GM12878 (cell line): ENCODE measurements around the gene POLE2. TPM values are rescaled to one million over a fixed set of nuclear protein-coding genes. Genes with fewer than 3 reads are reported as not detected.

Experiments
- BRCA1 ChIP-seq: IDR thresholded peaks from 2 replicates; pipeline ENCODE4 v1.6.1; 2011; ENCODE audit warnings: low read depth, low read length, improper control_type of control experiment
- CEBPB ChIP-seq, 2 experiments: fragments of 150-350 bp in 1 of 2; IDR thresholded peaks; 2 replicates each; pipeline ENCODE4 v1.6.1; 2012 to 2014; ENCODE audit warnings: low read depth in 2 of 2, low read length in 2 of 2, borderline replicate concordance in 1 of 2, inconsistent platforms in 1 of 2
- CREM ChIP-seq: IDR thresholded peaks from 2 replicates; pipeline ENCODE4 v1.6.1; 2014; ENCODE audit warnings: antibody characterized with exemption, low read depth
- CUX1 ChIP-seq: IDR thresholded peaks from 2 replicates; pipeline ENCODE4 v1.6.1; 2012; ENCODE audit warnings: improper control_type of control experiment, low read depth, low read length; ENCODE audit not compliant: insufficient replicate concordance
- ETV6 ChIP-seq, 2 experiments: fragments of 450-650 bp in 1 of 2; IDR thresholded peaks in 1 of 2; conservative IDR thresholded peaks in 1 of 2; 2 replicates each; pipeline ENCODE4 v1.6.1; 2014; ENCODE audit warnings: antibody characterized with exemption in 1 of 2, borderline replicate concordance in 1 of 2, low read depth in 1 of 2, mild to moderate bottlenecking in 1 of 2, moderate library complexity in 1 of 2
- GABPA ChIP-seq: IDR thresholded peaks from 2 replicates; pipeline ENCODE4 v1.6.1; 2014; ENCODE audit warnings: antibody characterized with exemption, low read depth, mild to moderate bottlenecking, inconsistent platforms
- HCFC1 ChIP-seq: fragments of 150-350 bp; IDR thresholded peaks from 2 replicates; pipeline ENCODE4 v1.6.1; 2014; ENCODE audit warnings: low read length
- NR2F1 ChIP-seq: fragments of 450-650 bp; conservative IDR thresholded peaks from 2 replicates; pipeline ENCODE4 v1.6.1; 2017; ENCODE audit warnings: mild to moderate bottlenecking
- POLR2AphosphoS5 ChIP-seq: IDR thresholded peaks from 2 replicates; pipeline ENCODE4 v1.6.1; 2011; ENCODE audit warnings: mild to moderate bottlenecking, low read length, inconsistent platforms
- RAD21 ChIP-seq: IDR thresholded peaks from 2 replicates; pipeline ENCODE4 v1.6.1; 2011; ENCODE audit warnings: mild to moderate bottlenecking, low read depth, low read length, moderate library complexity; ENCODE audit not compliant: insufficient read depth
- SMAD5 ChIP-seq: IDR thresholded peaks from 2 replicates; pipeline ENCODE4 v1.6.1; 2016; ENCODE audit warnings: antibody characterized with exemption, low read depth
- ZBTB11 ChIP-seq: fragments of 450-650 bp; formaldehyde crosslinking; IDR thresholded peaks from 2 replicates; pipeline ENCODE4 v1.5.0; 2022; ENCODE audit warnings: mild to moderate bottlenecking, missing genetic modification characterization
- ZNF24 ChIP-seq: fragments of 450-650 bp; IDR thresholded peaks from 2 replicates; pipeline ENCODE4 v1.6.1; 2017; ENCODE audit warnings: antibody characterized with exemption, mild to moderate bottlenecking
- ZNF384 ChIP-seq: IDR thresholded peaks from 2 replicates; pipeline ENCODE4 v1.6.1; 2012; ENCODE audit warnings: low read depth, mild to moderate bottlenecking, low read length, improper control_type of control experiment, borderline replicate concordance
- ZNF592 ChIP-seq: fragments of 450-650 bp; IDR thresholded peaks from 2 replicates; pipeline ENCODE4 v1.6.1; 2017; ENCODE audit warnings: mild to moderate bottlenecking, moderate library complexity
- polyA plus RNA-seq, 11 experiments: library from polyadenylated mRNA; depleted of rRNA in 4 of 11; unstranded in 6 of 11; stranded (reverse) in 5 of 11; fragments of >200 nt; fragmentation: Nextera tagmentation in 4 of 11; fragmentation: Illumina TruSeq in 1 of 11; extraction: Ambion mirVana in 4 of 11; extraction: Trizol in 1 of 11; gene quantifications; 1 replicate in 1 of 11; 2 replicates in 10 of 11; pipeline versions ENCODE4 v1.2.1 to v1.2.3, GENCODE V29; 2011 to 2016; ENCODE audit warnings: inconsistent platforms in 2 of 11, missing spikeins in 2 of 11, low read depth in 1 of 11
- total RNA-seq, 4 experiments: library from RNA; depleted of rRNA in 3 of 4; stranded (reverse); fragments of >200 nt in 3 of 4; fragmentation: Illumina TruSeq in 1 of 4; extraction: Trizol in 1 of 4; gene quantifications; 2 replicates each; pipeline versions ENCODE4 v1.2.1 to v1.2.3, GENCODE V29; 2013 to 2021

POLE2 gene
- total and polyA plus RNA-seq, 10 of the 15 experiments (the other 5 are each of a cell fraction or from before 2014, with no cell fraction given): 22.0 to 45.6 (median 38.8) TPM

GRCh38 chr14:49633640-49634546 lies 54.1 kb downstream of the POLE2 start (continued):
- 0 out of 2 replicates have a peak, but pooled peaks have one; percentile 36 for TF ChIP-seq ZBTB11 (CRISPR knock-in tag)
- no peak for TF ChIP-seq CUX1
- no peak; the same call in 1 of the 2 replicates for TF ChIP-seq ZNF24
- TF ChIP-seq GABPA: peak; percentile 74
- no peak for TF ChIP-seq BRCA1
- TF ChIP-seq SMAD5: peak; percentile 70
- TF ChIP-seq CEBPB (IDR thresholded peaks at IDR 0.05; ENCODE audit: borderline replicate concordance in 1 of 2, low read depth in 2 of 2, low read length in 2 of 2): no peak
- TF ChIP-seq HCFC1: no peak; the same call in 1 of the 2 replicates
- TF ChIP-seq NR2F1: peak; percentile 99
- 0 out of 2 replicates have a peak, but pooled peaks have one; percentile 7 for TF ChIP-seq ZNF592
- peak; percentile 85 for TF ChIP-seq POLR2AphosphoS5
- TF ChIP-seq RAD21: peak; percentile 88
- peak; percentile 7; the same call in 1 of the 2 replicates for TF ChIP-seq CREM
- no peak for TF ChIP-seq ZNF384
- no peak; a peak in 1 of 4 replicates for TF ChIP-seq ETV6 (conservative IDR thresholded peaks at IDR 0.05 in 1 of 2, IDR thresholded peaks at IDR 0.05 in 1 of 2; ENCODE audit: borderline replicate concordance in 1 of 2, low read depth in 1 of 2)
